ENCODE measurements around the gene MMP12. TPM values are rescaled to one million over a fixed set of nuclear protein-coding genes. Genes with fewer than 3 reads are reported as not detected.

Gene MMP12
- total RNA-seq, 1 donor from 2014 or later = not detected

Small RNAs within 50 kb of the gene (small RNA-seq; reads per million reads assigned to genes)
- gene RNU7-159P (ENCODE audit: low replicate concordance) = not detected

Other genes with a start within 250 kb of the MMP12 start
- not detected for gene MMP20, start 249.7 kb downstream of the MMP12 start, total RNA-seq
- gene MMP27, start 169.2 kb downstream of the MMP12 start, total RNA-seq = not detected
- gene MMP8, start 150.0 kb downstream of the MMP12 start, total RNA-seq = 0.25 TPM
- gene MMP10, start 94.4 kb downstream of the MMP12 start, total RNA-seq = not detected
- not detected for gene MMP1, start 76.8 kb downstream of the MMP12 start, total RNA-seq
- gene MMP3, start 31.4 kb downstream of the MMP12 start, total RNA-seq = not detected
- 0.25 TPM for gene MMP13, start 80.8 kb upstream of the MMP12 start, total RNA-seq
- 46.7 TPM for gene DCUN1D5, start 217.2 kb upstream of the MMP12 start, total RNA-seq
- 56.1 TPM for gene DYNC2H1, start 234.4 kb upstream of the MMP12 start, total RNA-seq

All from temporal lobe (tissue), 2 donors.